HFFc6 (cell line): ENCODE results near the gene ASB11. TPM values are rescaled to one million over a fixed set of nuclear protein-coding genes. Genes with fewer than 3 reads are reported as not detected.
A peak's percentile ranks its signal among the peaks of the same experiment; 100 is the strongest.

Experiments
- DNase-seq: peaks from one replicate; pipeline ENCODE4 v3.0.0-alpha.2; 2018
- H3K27ac Mint-ChIP-seq: 2 replicates; pipeline ENCODE4 v1.8.0; 2020; ENCODE audit warnings: mild to moderate bottlenecking, mixed read lengths
- H3K27me3 Mint-ChIP-seq: 2 replicates; pipeline ENCODE4 v1.8.0; 2021; ENCODE audit warnings: mild to moderate bottlenecking, moderate library complexity, mixed read lengths; ENCODE audit not compliant: insufficient read depth
- H3K36me3 Mint-ChIP-seq: 2 replicates; pipeline ENCODE4 v1.8.0; 2021; ENCODE audit warnings: low read depth, mixed read lengths
- H3K4me1 Mint-ChIP-seq: 2 replicates; pipeline ENCODE4 v1.8.0; 2020; ENCODE audit warnings: low read depth, mixed read lengths
- H3K4me3 Mint-ChIP-seq: 2 replicates; pipeline ENCODE4 v1.8.0; 2020; ENCODE audit warnings: mild to moderate bottlenecking, moderate library complexity, mixed read lengths
- H3K9me3 Mint-ChIP-seq: 2 replicates; pipeline ENCODE4 v1.8.0; 2020; ENCODE audit warnings: mild to moderate bottlenecking, mixed read lengths
- total RNA-seq, 6 experiments: library from RNA; stranded (reverse); fragmentation: NEBNext Ultra II Directional; extraction: Animal tissue kit (Norgen Biotek cat#: 25700); gene quantifications; 2 replicates in 1 of 6; 3 replicates in 5 of 6; pipeline ENCODE4 v1.2.3, GENCODE V29; 2021
- TF ChIP-seq, protein P1 (sequence below): fragments of 200-600 bp; sonication (generic); IDR thresholded peaks from 2 replicates; pipeline ENCODE4 v1.5.0; 2021; ENCODE audit warnings: antibody characterized with exemption, mild to moderate bottlenecking

The ASB11 gene
- total RNA-seq, 6 experiments from 2014 or later, result not detected

GRCh38 chrX:15335135-15336022 lies 19.9 kb upstream of the ASB11 start, which contains the start of gene PIGA:
PIGA (minus strand) TSS chrX:15335523; CDS start chrX:15331930, 3,593 bp downstream.
- Mint-ChIP-seq H3K27me3 (peaks cover 1% of the 10 kb centered on the region; the same call in 1 of the 2 replicates), H3K4me1 (peaks cover 6% of the 10 kb centered on the region; the same call in 1 of the 2 replicates), H3K27ac (peak within 1 kb of the TSS; percentile 92), H3K36me3 (no peaks in the 10 kb centered on the region), H3K9me3 (no peaks in the 10 kb centered on the region), H3K4me3 (peak within 1 kb of the TSS; percentile 92)
- DNase-seq, result peak; percentile 96
- TF ChIP-seq, protein P1, sequence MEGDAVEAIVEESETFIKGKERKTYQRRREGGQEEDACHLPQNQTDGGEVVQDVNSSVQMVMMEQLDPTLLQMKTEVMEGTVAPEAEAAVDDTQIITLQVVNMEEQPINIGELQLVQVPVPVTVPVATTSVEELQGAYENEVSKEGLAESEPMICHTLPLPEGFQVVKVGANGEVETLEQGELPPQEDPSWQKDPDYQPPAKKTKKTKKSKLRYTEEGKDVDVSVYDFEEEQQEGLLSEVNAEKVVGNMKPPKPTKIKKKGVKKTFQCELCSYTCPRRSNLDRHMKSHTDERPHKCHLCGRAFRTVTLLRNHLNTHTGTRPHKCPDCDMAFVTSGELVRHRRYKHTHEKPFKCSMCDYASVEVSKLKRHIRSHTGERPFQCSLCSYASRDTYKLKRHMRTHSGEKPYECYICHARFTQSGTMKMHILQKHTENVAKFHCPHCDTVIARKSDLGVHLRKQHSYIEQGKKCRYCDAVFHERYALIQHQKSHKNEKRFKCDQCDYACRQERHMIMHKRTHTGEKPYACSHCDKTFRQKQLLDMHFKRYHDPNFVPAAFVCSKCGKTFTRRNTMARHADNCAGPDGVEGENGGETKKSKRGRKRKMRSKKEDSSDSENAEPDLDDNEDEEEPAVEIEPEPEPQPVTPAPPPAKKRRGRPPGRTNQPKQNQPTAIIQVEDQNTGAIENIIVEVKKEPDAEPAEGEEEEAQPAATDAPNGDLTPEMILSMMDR, result no peak

- peaks cover 1% of the 10 kb centered on the region; the same call in 1 of the 2 replicates for H3K27me3 Mint-ChIP-seq
- no peaks in the 10 kb centered on the region for H3K9me3 Mint-ChIP-seq
- peak overlapping the region; percentile 92 for H3K4me3 Mint-ChIP-seq
- H3K27ac Mint-ChIP-seq, result peak overlapping the region; percentile 92
- no peaks in the 10 kb centered on the region for H3K36me3 Mint-ChIP-seq
- TF ChIP-seq, protein P1, result no peak
- DNase-seq, result peak; percentile 17
- H3K4me1 Mint-ChIP-seq, result peaks cover 6% of the 10 kb centered on the region; the same call in 1 of the 2 replicates
These were observed 19.1 kb upstream of the ASB11 start for GRCh38 chrX:15334561-15334960.

DNA sequence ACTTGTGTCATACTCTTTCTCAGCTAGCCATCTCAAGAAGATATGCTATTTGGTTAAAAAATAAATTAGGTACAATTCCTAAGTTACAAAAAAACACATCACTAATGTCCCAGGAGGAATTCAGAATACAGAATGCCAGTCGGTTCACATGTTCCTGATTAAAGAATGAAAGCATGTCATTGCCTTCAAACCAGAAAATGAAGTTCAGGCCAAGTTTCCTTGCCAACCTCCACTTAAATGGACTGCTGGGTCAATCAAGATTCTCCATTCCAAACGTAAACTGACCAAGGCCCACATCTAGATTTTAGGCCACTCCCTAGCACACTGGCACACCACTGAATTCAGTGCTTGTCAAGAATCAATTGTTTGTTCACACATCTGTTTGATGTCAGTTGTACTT lies 13.4 kb upstream of the ASB11 start:
- TF ChIP-seq, protein P1, result no peak
- DNase-seq, result no peak
- Mint-ChIP-seq H3K4me1 (no peaks in the 10 kb centered on the region), H3K27ac (no peak overlapping the region), H3K9me3 (no peaks in the 10 kb centered on the region), H3K36me3 (no peaks in the 10 kb centered on the region), H3K27me3 (peaks cover 1% of the 10 kb centered on the region; the same call in 1 of the 2 replicates), H3K4me3 (no peak overlapping the region)

- TF ChIP-seq, protein P1, result no peak
- H3K4me3 Mint-ChIP-seq, result no peak overlapping the region
These were observed 12.7 kb upstream of the ASB11 start for GRCh38 chrX:15328131-15328530.

GRCh38 chrX:15322472-15322871 lies 7.0 kb upstream of the ASB11 start:
- Mint-ChIP-seq H3K4me3 (no peak overlapping the region), H3K4me1 (no peaks in the 10 kb centered on the region), H3K27me3 (no peaks in the 10 kb centered on the region), H3K9me3 (no peaks in the 10 kb centered on the region), H3K27ac (no peak overlapping the region), H3K36me3 (no peaks in the 10 kb centered on the region)
- DNase-seq, result no peak
- TF ChIP-seq, protein P1, result no peak

More at GRCh38 chrX:15328131-15328530, 12.7 kb upstream of the ASB11 start:
- Mint-ChIP-seq H3K27me3 (peaks cover 1% of the 10 kb centered on the region; the same call in 1 of the 2 replicates), H3K4me1 (no peaks in the 10 kb centered on the region), H3K36me3 (no peaks in the 10 kb centered on the region), H3K27ac (no peak overlapping the region), H3K9me3 (no peaks in the 10 kb centered on the region)
- DNase-seq, result no peak
